HG02759 (cell line): ENCODE data around the gene EZH2.

Experiments used
- ATAC-seq: cut with Tn5 transposase; IDR thresholded peaks from one replicate; pipeline ENCODE4 v1.9.1; 2021; ENCODE audit warnings: mild to moderate bottlenecking, moderate library complexity; ENCODE audit not compliant: unreplicated experiment

The EZH2 gene

DNA sequence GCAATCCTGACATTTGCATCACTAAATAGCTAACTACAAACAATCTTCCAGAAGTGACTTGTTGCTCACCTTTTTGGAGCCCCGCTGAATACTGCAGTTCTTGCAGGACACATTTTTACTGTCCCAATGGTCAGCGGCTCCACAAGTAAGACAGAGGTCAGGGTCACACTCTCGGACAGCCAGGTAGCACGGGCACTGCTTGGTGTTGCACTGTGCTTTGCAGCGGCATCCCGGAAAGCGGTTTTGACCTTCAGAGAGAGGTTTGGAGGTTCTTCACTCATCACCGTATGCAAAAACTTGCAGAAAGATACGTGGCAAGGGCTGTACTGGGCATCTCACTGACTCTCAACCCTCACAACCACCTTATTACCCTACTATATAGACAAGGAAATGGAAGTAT, 70.2 kb downstream of the EZH2 start:
- no peak for ATAC-seq

DNA sequence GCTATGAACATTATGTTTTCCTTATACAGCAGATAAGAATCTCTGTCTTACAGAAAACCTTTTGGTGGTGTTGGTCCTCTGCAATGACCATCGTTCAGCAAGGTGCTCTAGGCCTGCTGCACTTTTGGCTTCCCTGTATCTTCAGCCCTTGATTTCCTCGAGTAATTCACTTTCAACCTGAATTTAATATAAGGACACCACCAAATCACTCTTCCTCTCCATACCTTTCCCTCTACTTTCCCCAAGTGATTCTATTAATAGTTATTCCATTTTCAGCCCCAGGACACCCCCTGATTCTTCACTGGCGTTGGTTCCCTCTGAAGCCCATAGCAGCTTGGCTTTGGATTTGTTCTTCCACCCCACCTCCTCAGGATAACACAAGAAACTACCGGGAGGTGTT, 72.2 kb downstream of the EZH2 start:
- ATAC-seq: no peak

DNA sequence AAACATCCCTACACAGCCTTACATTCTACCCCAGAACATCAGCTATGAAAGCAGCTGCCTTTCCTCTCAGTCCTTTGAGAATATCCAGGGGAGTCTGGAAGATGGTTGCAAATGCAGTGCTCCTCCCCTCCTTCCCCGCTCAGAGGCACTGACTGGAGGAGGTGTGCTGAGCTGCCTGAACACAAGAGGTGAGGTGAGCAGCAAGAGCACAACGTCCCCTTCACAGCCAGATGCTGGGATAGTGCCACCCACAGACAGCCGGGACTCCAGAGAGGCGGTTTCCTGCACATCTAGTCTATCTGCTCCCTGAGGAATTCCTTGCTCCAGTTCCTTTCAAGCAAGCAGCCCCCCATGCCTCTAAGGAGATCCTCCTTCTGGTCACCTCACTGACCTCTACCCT, 74.2 kb downstream of the EZH2 start:
- ATAC-seq: no peak

DNA sequence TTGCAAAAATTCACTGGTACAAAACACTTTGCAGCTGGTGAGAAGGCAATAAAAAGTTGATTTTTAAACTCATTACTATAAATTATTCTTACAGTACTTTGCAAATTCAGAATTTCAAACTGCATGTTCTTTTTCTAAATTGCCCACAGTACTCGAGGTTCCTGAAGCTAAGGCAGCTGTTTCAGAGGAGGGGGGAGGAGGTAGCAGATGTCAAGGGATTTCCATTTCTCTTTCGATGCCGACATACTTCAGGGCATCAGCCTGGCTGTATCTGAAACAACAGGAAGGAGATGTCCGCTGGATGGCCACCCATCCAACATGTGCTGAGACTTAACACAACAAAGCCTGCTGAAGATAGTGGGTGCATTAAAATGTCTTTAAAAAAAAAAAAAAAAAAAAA, 76.7 kb downstream of the EZH2 start:
- no peak for ATAC-seq

DNA sequence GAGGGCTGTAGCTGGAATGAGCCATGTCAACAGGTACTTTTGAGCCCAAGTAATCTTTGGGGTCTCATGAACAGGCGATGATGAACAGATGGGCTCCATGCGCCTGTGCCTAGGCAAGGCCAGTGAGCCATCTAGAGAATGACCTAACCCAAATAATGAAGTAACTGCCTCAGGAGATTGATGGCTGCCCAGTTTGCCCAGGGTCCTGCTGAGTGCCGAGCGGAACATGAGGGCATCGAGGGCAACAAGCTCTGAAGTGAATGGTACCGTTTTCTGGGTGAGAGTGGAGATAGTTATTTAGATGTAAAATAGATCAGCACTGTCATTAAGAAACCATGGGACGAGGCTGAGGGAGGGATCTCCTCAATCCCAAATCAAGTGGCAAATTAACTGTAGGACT, 77.9 kb downstream of the EZH2 start:
- no peak for ATAC-seq

DNA sequence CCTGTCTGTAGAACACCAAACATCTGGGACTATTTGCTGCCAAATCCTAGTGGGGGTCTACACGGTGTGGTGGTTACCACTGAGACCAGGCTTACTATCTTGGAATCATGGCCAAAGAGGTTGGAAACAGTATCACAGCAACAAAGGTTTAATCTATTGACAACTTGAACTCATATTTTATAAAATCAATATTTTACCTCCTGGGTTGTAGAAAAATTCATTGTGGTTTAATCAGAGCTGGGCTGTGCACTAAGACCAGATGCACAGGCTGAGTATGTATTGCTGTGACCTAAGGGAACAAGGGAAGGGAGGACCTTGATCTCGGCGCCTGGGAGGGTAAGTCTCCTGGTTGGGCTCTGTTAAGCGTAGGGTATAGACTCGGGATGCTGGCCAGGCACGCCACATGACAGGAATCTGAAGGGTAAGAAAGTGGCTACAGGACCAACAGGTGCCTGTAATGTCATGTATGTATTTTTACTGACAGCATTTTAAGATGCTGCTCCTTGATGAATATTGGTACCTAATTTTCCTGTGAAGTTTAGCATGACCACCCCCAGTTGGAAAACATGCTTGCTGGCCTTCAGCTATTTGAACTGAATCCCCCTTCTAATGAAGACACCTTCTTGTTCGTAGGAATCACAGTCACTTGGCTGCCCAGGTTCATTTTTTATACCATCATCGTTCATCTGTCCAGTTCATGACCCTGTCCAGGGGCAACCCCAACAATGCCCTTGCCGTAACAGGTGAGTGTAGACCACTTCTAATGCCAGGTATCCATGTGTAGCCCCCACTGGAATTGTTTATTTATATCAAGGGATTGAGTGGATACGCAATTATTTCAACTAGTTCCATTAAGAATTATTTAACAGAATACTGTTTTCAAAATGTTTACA, 79.5 kb downstream of the EZH2 start:
- no peak for ATAC-seq

DNA sequence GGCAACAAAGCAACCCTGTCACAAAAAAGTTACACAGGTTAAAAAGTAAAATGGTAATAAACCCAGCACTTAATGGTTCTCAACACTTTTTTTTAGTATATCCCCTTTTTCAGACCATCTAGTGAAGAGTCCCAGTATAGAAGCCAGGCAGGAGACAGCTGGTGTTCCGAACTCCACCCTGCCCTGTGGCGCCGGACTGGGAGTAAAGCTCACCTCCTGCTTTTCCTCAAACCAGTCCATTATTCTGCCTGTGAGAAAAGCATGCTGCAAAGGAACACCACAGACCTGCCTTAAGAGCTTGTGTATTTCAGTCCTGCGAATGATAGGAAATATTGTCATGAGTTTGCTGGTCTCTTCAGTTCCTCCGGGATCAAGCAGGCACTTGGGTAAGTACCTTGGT, 81.0 kb downstream of the EZH2 start:
- ATAC-seq: no peak

DNA sequence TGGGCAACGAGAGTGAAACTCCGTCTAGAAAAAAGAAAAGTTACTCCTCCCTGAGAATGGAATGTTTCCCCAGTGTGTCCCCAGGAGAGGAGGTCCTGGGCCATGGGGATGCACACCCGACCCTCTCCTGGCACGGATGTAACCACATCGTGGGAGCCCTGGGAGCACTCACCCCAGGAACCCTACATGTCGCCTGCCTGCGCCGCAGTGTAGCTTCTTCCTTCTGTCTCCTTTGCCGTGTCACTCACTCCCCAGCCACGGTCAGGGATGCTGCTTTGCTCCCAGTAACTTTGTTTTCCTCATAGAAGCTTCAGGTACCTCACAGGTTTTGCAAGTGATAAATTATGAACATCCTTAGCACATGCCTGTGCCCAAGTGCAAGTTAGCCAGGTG, 82.0 kb downstream of the EZH2 start:
- ATAC-seq: no peak

DNA sequence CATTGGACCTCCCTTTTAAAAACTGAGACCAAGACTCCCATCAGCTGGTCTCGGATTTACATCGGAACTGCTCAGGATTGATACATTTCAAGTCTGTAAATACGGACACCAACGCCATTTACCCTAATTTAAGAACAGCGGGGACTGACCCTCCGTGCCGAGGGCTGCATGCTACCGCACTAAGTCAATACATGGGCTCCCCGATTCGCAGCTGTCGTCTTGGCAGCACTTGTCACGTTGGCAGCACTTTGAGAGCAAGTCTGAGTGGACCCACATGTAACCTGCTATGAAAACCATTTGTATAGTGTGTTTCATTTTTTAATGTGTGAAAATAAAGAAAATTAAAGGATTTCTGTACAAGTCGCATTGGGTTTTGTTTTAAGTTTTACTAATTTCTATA, 83.4 kb downstream of the EZH2 start:
- no peak for ATAC-seq

DNA sequence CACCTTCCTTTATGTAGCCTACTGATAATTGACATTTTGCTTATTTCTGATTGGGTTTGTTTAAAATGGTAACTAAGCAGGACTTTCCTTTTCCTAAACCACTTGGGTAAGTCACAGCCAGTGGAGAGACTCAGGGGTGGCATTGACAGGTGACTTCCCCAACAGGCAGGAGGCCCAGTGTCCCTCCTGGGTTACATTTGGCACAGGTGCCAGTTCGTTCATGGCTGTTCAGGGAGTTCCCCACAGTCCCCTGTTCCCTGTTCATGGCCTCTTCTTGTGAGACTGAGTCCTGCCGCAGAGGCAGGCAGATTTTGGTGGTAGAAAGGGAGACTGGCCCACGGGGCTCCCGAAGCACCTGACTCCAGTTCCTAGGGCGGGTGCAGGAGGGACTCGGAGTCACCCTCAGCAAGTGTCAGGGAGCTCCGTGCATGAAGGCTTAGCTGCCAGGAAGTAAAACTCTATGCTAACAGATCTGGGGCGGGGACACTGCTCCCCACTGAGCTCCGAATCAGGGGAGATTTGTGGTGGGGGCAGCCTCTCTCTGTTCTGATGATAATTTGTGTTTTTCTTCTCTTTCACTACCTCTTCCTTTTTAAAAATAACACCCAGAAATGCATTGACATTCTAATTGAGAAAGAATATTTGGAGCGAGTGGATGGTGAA, 84.1 kb downstream of the EZH2 start:
- no peak for ATAC-seq

DNA sequence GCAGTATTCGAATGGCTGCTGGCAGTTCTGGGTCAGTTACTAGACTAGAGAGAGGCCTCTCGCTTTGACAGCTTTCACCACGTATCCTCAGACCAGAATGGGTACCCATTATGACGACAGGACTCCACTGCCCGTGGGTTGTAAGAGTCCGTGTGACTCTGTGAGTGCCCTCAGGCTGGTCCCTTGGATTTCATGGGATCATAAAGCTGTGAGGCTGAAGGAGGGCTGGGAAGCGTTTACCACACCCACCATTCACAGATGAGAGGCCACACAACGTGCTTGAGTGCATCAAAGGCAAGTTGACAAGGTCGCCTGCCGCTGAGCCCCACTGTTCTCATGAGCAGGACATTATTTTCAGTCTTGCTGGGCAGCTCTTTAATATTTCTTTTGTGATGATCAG, 87.2 kb downstream of the EZH2 start:
- no peak for ATAC-seq

DNA sequence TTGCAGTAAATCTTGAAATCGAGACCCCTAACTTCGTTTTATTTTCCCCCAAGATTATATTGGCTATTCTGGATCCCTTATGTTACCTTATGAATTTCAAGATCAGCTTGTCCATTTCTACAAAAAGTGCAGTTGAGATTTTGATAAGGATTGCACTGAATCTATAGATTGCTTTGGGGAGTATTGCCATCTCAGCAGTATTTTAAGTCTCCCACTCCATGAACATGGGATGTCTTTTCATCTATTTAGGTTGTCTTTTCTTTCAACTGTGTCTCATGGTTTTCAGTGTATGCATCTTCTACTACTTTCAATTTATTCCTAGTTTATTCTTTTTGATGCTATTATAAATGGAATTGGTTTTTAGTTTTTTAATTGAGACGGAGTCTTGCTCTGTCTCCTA, 89.6 kb downstream of the EZH2 start:
- ATAC-seq: no peak

DNA sequence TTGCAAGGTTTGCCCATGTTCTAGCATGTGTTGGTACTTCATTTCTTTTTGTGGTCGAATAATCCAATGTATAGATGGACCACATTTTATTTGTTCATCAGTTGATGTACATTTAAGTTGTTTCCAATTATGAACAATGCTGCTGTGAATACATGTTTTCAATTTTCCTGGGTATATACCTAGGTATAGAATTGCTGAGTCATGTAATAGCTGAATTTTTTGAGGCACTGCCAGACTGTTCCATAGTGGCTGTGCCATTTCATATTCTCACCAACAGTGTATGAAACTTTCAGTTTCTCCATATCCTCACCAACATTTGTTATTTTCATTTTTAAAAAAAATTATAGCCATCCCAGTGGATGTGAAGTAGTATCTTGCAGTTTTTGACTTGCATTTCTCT, 90.5 kb downstream of the EZH2 start:
- ATAC-seq: no peak

DNA sequence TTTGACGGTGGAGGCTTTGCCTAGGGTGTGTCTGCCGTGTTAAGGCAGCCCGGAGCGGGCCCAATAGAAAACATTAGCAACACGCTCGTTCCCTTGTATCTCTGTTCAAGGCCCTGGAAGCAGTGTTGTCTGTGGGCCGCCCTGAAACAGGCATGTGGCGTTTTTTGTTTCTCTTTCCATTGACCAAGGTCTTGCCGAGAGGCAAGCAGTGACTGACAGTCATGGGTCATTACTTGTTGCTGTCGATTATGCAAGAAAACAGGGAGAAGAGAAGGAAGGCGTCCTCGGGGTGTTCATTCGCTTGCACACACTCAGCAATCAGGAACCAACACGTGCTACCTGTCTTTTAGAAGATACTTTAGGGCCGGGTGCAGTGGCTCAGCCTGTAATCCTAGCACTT, 92.5 kb downstream of the EZH2 start:
- ATAC-seq: no peak

DNA sequence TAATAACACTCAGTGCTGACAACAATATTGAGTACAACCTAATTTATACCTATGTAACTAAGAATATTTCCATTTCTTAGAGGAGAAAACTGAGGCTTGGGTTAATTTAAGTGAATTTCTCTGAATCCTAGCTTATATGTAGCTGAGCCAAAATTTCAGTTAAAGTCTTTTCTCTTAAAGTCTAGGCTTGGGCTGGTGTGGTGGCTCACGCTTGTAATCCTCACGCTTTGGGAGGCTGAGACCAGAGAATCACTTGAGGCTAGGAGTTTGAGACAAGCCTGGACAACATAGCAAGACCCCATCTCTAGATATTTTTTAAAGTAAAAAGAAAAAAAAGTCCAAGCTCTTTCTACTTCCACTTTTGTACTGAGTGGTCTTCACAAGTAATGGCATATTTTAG, 93.2 kb downstream of the EZH2 start:
- no peak for ATAC-seq

DNA sequence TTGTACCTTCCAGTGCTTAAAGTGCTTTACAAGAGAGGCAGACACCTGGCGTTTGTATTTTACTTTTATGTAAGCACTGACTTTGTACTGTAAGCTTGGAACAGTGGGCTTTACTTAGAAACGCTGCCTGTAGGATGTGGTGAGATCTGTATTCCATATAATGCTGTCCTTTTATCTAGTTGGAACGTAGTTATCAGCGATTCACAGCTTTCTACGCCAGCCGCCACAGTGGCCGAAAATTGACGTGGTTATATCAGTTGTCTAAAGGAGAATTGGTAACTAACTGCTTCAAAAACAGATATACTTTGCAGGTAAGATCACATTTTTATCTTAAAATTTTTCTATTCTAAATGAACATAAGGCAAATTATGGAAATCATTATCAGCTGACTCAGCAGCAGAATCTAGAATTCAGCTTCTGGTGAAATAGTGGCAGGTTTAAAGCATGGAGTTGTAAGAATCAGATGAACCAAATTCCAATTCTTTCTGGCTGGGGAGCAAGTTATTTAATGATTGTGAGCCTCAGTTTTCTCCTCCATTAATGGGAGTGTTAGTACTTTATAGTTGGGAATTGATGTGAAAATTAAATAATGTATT, 93.9 kb downstream of the EZH2 start:
- ATAC-seq: no peak

DNA sequence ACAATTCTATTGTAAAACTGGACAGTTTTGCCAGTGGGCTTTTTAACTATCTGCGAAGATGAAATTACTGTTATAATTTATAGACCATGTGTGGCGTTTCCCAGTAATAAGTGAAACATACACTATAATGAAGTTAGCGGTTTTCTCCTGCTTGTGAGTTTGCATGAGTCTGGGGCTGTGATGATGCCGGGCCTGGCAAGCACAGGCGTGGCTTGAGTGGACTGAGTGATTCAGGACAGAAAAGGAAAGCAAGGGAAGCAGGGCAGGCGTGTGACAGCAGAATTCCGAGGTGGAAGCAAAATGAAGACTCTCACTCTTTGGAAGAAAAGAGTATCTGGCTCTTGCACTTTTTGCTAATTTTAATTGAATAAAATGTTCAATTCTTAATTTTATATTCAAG, 94.9 kb downstream of the EZH2 start:
- no peak for ATAC-seq

DNA sequence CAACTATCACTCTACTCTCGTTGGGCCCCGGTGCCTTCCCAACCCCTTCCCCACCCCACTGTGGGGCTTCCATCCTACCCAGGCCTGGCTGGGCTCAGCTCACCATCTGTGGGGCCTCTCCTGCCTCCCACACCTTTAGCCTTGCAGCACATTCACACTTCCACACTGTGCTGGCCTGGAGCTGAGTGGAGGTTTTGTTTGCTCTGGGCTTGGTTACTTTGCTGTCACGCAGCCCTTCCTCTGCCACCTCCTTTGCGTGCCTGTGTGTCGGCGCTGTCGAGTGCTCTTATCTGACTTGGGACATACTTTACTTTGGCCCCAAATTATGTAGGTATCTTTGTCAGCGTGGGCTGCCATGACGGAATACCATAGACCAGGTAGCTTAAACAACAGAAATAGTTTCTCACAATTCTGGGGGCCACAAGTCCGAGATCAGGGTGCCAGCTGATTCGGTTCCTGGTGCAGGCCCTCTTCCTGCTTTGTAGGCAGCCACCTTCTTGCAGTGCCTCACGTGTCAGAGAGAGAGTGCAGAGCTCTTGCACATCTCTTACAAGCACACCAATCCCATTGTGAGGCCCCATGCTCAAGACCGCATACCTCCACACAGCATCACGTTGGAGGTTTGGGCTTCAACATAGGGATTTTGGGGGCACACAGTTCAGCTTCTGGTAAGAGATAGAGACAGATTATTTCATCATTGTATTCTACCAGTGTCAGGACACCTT, 96.4 kb downstream of the EZH2 start:
- ATAC-seq: no peak

DNA sequence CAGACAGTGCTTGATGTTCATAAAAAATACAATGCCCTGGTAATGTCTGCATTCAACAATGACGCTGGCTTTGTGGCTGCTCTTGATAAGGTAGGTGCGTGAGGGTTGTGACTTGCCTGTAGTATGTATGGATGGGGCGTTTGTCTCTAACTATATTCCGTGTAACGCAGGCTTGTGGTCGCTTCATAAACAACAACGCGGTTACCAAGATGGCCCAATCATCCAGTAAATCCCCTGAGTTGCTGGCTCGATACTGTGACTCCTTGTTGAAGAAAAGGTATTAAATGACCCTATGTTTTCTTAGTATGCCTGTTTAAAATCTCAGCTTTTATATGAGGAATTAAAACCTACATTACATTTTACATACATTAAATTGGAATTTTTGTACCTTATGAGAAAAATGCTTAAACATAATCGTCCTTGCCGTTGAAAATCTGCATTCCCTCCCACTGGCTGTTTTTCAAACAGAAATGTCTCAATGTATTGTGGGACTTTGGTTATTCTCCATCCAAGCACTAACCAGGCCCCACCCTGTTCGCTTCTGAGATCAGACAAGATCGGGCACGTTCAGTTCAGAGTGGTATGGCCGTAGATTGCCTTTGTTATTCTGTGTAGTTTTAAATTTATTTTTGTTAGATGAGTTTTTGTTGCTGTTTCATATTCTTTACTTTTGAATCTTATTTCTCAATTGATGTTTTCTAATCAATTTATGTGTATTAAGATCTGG, 100.1 kb downstream of the EZH2 start:
- ATAC-seq: no peak

DNA sequence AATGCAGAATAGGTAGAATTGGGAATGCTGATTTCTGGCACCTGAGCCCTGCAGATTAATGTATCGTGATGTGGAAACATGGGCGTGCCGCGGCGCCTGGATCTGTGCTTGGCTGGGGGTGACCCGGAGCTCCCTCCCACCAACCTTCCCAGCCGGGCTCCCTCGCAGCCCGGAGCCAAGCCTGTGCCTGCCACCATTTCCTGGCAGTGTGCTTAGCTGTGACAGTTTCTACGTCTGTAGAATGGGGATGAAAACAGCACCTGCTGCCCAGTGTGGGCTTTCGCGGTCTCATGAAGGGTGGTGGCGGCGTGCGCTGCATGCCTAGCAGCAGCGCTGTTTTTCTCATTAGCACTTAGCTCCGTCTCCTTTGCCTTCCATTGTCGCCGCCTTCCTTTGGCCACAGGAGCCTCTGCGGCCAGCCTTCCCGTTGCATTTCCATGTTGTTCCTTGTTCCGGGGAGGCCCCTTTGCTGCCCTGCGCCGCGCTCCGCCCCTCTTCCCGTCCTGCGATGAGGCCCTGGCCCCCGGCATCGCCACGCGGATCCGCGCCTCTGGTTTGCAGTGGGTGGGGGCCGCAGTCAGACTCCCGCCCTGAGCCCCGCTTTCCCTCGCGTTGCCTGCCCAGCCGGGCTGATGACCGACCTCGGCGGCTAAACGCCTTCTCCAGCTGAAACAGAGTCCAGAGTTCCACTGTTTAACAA, 101.2 kb downstream of the EZH2 start:
- no peak for ATAC-seq
